OCI-LY1 (cell line): Measurements from ENCODE around the gene TUT7.

Experiments
- H2AFZ ChIP-seq: fragments of 200-600 bp; sonication (generic), shearing (Covaris generic); 2 replicates; pipeline ENCODE4 v1.6.0; 2014; ENCODE audit warnings: antibody characterized with exemption, mild to moderate bottlenecking, low read length
- H3F3A ChIP-seq: fragments of 200-600 bp; sonication (generic), shearing (Covaris generic); 2 replicates; pipeline ENCODE4 v1.6.0; 2014; ENCODE audit warnings: mild to moderate bottlenecking, antibody characterized with exemption, low read length, moderate library complexity; ENCODE audit not compliant: insufficient read depth
- H3K27ac ChIP-seq: fragments of 200-600 bp; sonication (generic); 2 replicates; pipeline ENCODE4 v1.5.1; 2014; ENCODE audit warnings: low read length, mixed run types, mild to moderate bottlenecking, low read depth; ENCODE audit not compliant: poor library complexity, severe bottlenecking
- H3K27me3 ChIP-seq: fragments of 200-600 bp; sonication (generic); 2 replicates; pipeline ENCODE4 v1.6.0; 2014; ENCODE audit warnings: antibody characterized with exemption, mild to moderate bottlenecking, low read length, moderate library complexity; ENCODE audit not compliant: insufficient read depth
- H3K36me3 ChIP-seq: fragments of 200-600 bp; sonication (generic); 2 replicates; pipeline ENCODE4 v1.6.1; 2014; ENCODE audit warnings: mild to moderate bottlenecking, antibody characterized with exemption, low read length, moderate library complexity, mixed read lengths; ENCODE audit not compliant: insufficient read depth
- H3K4me1 ChIP-seq: fragments of 200-600 bp; sonication (generic); 2 replicates; pipeline ENCODE4 v1.5.1; 2014; ENCODE audit warnings: mild to moderate bottlenecking, low read length, moderate library complexity; ENCODE audit not compliant: insufficient read depth, severe bottlenecking
- H3K4me2 ChIP-seq: fragments of 200-600 bp; sonication (generic), shearing (Covaris generic); 2 replicates; pipeline ENCODE4 v1.6.1; 2014; ENCODE audit warnings: low read length
- H3K4me3 ChIP-seq: fragments of 200-600 bp; sonication (generic); 2 replicates; pipeline ENCODE4 v1.5.1; 2014; ENCODE audit warnings: low read length, low read depth, mild to moderate bottlenecking, mixed read lengths; ENCODE audit not compliant: poor library complexity, severe bottlenecking
- H3K79me2 ChIP-seq: fragments of 200-600 bp; shearing (Covaris generic); 2 replicates; pipeline ENCODE4 v1.6.1; 2016; ENCODE audit warnings: mixed run types, low read length, mixed read lengths; ENCODE audit not compliant: insufficient read depth
- H3K9ac ChIP-seq: fragments of 200-600 bp; sonication (generic), shearing (Covaris generic); 2 replicates; pipeline ENCODE4 v1.6.1; 2014; ENCODE audit warnings: mild to moderate bottlenecking, low read length, mixed read lengths
- H3K9me2 ChIP-seq: fragments of 200-600 bp; sonication (generic), shearing (Covaris generic); 2 replicates; pipeline ENCODE4 v1.6.1; 2014; ENCODE audit warnings: low read depth, mild to moderate bottlenecking, low read length, mixed read lengths
- H3K9me3 ChIP-seq: fragments of 200-600 bp; shearing (Covaris generic); 2 replicates; pipeline ENCODE4 v1.6.1; 2014; ENCODE audit warnings: low read length, mixed read lengths
- H4K20me1 ChIP-seq: fragments of 200-600 bp; sonication (generic), shearing (Covaris generic); 2 replicates; pipeline ENCODE4 v1.6.0; 2016; ENCODE audit warnings: mild to moderate bottlenecking, low read length; ENCODE audit not compliant: insufficient read depth
- EZH2 ChIP-seq: fragments of 200-600 bp; sonication (generic), shearing (Covaris generic); IDR thresholded peaks from 2 replicates; pipeline ENCODE4 v1.8.0; 2017; ENCODE audit warnings: borderline replicate concordance, mixed run types, mild to moderate bottlenecking, antibody characterized with exemption, low read length, moderate library complexity, mixed read lengths
- TF ChIP-seq, protein P1 (sequence below): fragments of 200-600 bp; sonication (generic), shearing (Covaris generic); IDR thresholded peaks from 2 replicates; pipeline ENCODE4 v1.5.1; 2017; ENCODE audit warnings: mild to moderate bottlenecking, antibody characterized with exemption, low read length, moderate library complexity, mixed read lengths

TUT7 gene

DNA sequence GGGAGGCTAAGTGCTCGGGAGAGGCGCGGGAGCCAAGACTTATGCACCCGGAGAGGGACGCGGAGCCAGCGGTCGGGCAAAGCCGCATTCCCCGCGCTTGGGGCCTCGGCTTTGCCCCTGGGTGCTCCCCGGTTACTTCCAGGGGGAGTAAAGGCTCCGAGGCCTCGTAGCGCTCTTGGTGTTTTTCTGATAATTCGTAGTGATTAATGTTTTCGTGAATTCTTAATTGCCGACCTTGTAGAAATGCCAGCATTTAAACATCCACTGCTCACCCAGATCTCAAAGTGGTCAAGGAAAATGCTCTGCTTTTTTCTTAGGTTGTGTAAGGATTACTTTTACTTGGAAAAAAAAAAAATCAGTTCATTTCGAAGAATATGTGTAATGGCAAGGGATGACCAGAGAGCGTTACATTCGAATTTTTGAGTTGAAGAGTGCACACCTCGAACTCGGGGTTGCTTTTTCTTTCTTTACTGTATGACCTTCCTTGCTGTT, 654 bp upstream of the TUT7 start:
- Histone ChIP-seq H3K4me3 (peak overlapping the region; percentile 94), H3K4me2 (peak overlapping the region; percentile 88), H3K36me3 (peaks cover 4% of the 10 kb centered on the region; the same call in 1 of the 2 replicates), H3K79me2 (peaks cover 37% of the 10 kb centered on the region), H3K4me1 (peaks cover 38% of the 10 kb centered on the region), H2AFZ (no peak overlapping the region), H3F3A (no peaks in the 10 kb centered on the region), H3K9ac (peak overlapping the region; percentile 44), H3K27me3 (no peaks in the 10 kb centered on the region), H3K9me2 (no peaks in the 10 kb centered on the region), H3K9me3 (no peaks in the 10 kb centered on the region), H4K20me1 (no peaks in the 10 kb centered on the region), H3K27ac (no peak overlapping the region)
- TF ChIP-seq, protein P1, sequence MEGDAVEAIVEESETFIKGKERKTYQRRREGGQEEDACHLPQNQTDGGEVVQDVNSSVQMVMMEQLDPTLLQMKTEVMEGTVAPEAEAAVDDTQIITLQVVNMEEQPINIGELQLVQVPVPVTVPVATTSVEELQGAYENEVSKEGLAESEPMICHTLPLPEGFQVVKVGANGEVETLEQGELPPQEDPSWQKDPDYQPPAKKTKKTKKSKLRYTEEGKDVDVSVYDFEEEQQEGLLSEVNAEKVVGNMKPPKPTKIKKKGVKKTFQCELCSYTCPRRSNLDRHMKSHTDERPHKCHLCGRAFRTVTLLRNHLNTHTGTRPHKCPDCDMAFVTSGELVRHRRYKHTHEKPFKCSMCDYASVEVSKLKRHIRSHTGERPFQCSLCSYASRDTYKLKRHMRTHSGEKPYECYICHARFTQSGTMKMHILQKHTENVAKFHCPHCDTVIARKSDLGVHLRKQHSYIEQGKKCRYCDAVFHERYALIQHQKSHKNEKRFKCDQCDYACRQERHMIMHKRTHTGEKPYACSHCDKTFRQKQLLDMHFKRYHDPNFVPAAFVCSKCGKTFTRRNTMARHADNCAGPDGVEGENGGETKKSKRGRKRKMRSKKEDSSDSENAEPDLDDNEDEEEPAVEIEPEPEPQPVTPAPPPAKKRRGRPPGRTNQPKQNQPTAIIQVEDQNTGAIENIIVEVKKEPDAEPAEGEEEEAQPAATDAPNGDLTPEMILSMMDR, result no peak
- TF ChIP-seq EZH2, result no peak

DNA sequence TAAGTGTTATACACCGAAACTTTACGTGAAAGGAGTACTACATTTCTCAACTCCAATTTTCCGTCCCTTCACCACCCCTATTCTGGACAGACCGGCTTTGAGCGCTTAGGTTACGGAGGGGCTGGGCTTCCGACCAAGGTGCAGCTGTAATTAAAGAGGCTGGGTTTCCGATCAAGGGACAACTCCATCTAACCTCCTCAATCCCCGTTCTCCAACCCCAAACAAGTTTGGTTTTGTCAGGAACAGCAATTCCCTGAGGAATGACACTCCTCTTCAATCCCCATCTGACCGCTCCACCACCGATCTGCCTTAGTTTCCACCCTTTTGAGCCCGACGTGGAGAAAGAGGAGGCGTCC, 577 bp downstream of the TUT7 start:
- Histone ChIP-seq H3K9me2 (no peaks in the 10 kb centered on the region), H2AFZ (no peak overlapping the region), H3K9me3 (no peaks in the 10 kb centered on the region), H3K4me2 (peak overlapping the region; percentile 88), H3K79me2 (peaks cover 48% of the 10 kb centered on the region), H3K9ac (peak overlapping the region; percentile 86), H3K27ac (peak overlapping the region; percentile 84), H3K4me1 (peaks cover 48% of the 10 kb centered on the region), H3F3A (no peaks in the 10 kb centered on the region), H4K20me1 (no peaks in the 10 kb centered on the region), H3K4me3 (peak overlapping the region; percentile 94), H3K27me3 (no peaks in the 10 kb centered on the region), H3K36me3 (peaks cover 4% of the 10 kb centered on the region; the same call in 1 of the 2 replicates)
- TF ChIP-seq, protein P1, result no peak
- no peak for TF ChIP-seq EZH2

DNA sequence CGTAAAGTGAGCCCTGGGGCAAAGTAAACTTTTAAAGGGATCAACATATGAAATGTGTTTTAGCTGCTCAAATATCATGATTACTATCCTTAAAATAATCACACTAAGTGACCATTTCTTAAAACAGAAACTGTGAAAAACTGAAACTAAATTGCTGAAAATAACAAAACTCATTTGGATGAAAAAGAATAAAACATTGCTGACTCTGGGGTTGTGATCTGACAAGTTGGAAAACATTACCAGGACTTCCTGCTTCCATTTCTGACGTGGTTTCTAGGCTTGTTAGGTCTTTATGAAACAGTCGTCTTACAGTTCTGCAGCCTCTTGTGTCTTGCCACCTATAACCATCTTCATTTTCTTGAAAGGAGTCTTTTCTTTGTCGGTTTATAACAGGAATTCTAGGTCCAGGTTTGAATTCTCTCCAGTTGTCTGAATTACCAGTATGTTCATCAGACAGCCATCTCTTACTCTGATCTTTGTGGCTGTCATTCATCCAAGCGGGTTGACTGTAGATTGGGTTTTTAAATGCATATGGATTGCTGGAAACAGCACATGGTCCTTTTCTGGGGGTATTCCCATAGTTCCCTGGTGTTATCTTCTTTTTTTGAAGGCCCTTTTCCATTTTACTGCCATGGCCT, 1.7 kb downstream of the TUT7 start:
- TF ChIP-seq, protein P1, result no peak
- TF ChIP-seq EZH2, result no peak
- Histone ChIP-seq H2AFZ (no peak overlapping the region), H3K9me3 (no peaks in the 10 kb centered on the region), H3K4me3 (peak overlapping the region; percentile 94), H3K9me2 (no peaks in the 10 kb centered on the region), H3K27ac (peak overlapping the region; percentile 84), H3K36me3 (peaks cover 11% of the 10 kb centered on the region; the same call in 1 of the 2 replicates), H3K27me3 (no peaks in the 10 kb centered on the region), H3F3A (no peaks in the 10 kb centered on the region), H3K4me2 (peak overlapping the region; percentile 88), H3K9ac (peak overlapping the region; percentile 86), H3K4me1 (peaks cover 59% of the 10 kb centered on the region), H3K79me2 (peaks cover 58% of the 10 kb centered on the region), H4K20me1 (no peaks in the 10 kb centered on the region)
